ENCODE results near the gene ATXN7L1. TPM values are rescaled to one million over a fixed set of nuclear protein-coding genes. Genes with fewer than 3 reads are reported as not detected.

Gene ATXN7L1
- total RNA-seq, 1 experiment from 2014 or later: 38.5 TPM

GRCh38 chr7:105707381-105707780, 169.0 kb downstream of the ATXN7L1 start:
- ChIA-PET POLR2A (no interaction called here), CTCF (interaction anchor here (1.0 kb wide), 1 partner anchor 50 kb away, joined by 3 read pairs; no protein-coding TSS in a partner anchor)
- Mint-ChIP-seq H3K4me3 (no peak overlapping the region), H3K27me3 (ENCODE audit: low read depth) (peaks cover 17% of the 10 kb centered on the region), H3K4me1 (peaks cover 28% of the 10 kb centered on the region), H3K36me3 (peaks cover 46% of the 10 kb centered on the region), H3K27ac (peak overlapping the region; percentile 21; the same call in 1 of the 2 replicates), H3K9me3 (peaks cover 24% of the 10 kb centered on the region)
- DNase-seq (ENCODE audit: low spot score): no peak
- ATAC-seq: no peak; the same call in 1 of the 2 replicates
- no peak for TF ChIP-seq JAZF1 (CRISPR knock-in tag; IDR thresholded peaks at IDR 0.05)
- TF ChIP-seq PREB (CRISPR knock-in tag; IDR thresholded peaks at IDR 0.05; ENCODE audit: borderline replicate concordance): no peak
- no peak for TF ChIP-seq E2F4 (CRISPR knock-in tag; IDR thresholded peaks at IDR 0.05; ENCODE audit: borderline replicate concordance, low read depth)
- TF ChIP-seq ARID4B (CRISPR knock-in tag; IDR thresholded peaks at IDR 0.05; ENCODE audit: borderline replicate concordance): no peak
- TF ChIP-seq E2F1 (CRISPR knock-in tag; IDR thresholded peaks at IDR 0.05): no peak
- no peak for TF ChIP-seq ATF3 (CRISPR knock-in tag; conservative IDR thresholded peaks at IDR 0.05)
- no peak for TF ChIP-seq KAT7 (CRISPR knock-in tag; IDR thresholded peaks at IDR 0.05; ENCODE audit: borderline replicate concordance)
- TF ChIP-seq USF1 (CRISPR knock-in tag; IDR thresholded peaks at IDR 0.05): no peak
- no peak for TF ChIP-seq STAT6 (CRISPR knock-in tag; conservative IDR thresholded peaks at IDR 0.05; ENCODE audit: low read depth)
- TF ChIP-seq ZMAT4 (CRISPR knock-in tag; IDR thresholded peaks at IDR 0.05): no peak
- no peak for TF ChIP-seq ZNF317 (CRISPR knock-in tag; IDR thresholded peaks at IDR 0.05; ENCODE audit: borderline replicate concordance, low read depth)
- TF ChIP-seq NR3C1 (CRISPR knock-in tag; conservative IDR thresholded peaks at IDR 0.05; ENCODE audit: low read depth): no peak
- no peak for TF ChIP-seq CREB1 (CRISPR knock-in tag; IDR thresholded peaks at IDR 0.05)
- no peak for TF ChIP-seq ZNF532 (CRISPR knock-in tag; IDR thresholded peaks at IDR 0.05; ENCODE audit: borderline replicate concordance)
- no peak for TF ChIP-seq PRDM15 (CRISPR knock-in tag; IDR thresholded peaks at IDR 0.05)
